HG02610 (cell line): Measurements from ENCODE around the gene IFNAR1.

Experiments
- ATAC-seq: cut with Tn5 transposase; IDR thresholded peaks from one replicate; pipeline ENCODE4 v1.9.1; 2021; ENCODE audit warnings: mild to moderate bottlenecking, moderate library complexity; ENCODE audit not compliant: unreplicated experiment

Gene IFNAR1

GRCh38 chr21:33397717-33398116, 72.9 kb downstream of the IFNAR1 start:
- ATAC-seq, result no peak

DNA sequence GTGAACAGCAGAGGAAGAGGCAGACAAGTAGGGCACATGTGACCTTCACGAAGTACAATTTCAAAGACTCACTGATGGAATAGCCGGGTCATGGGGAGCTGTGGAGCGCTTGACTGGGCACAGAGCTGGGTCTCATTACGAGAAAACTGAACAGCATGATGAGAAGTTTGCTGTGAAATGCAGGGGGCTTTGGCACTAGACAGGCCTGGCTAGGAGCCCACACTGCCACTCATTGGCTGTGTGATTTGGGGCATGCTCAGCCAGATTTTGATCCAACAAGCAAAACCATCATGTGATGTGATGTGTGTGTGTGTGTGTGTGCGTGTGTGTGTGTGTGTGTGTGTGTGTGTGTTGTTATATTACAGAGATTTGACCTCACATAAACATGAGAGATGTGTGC, 73.6 kb downstream of the IFNAR1 start:
- ATAC-seq, result no peak

- no peak for ATAC-seq
These were observed 76.8 kb downstream of the IFNAR1 start for GRCh38 chr21:33401630-33401992.

- no peak for ATAC-seq
These were observed 77.5 kb downstream of the IFNAR1 start for GRCh38 chr21:33402001-33402979.

- ATAC-seq, result no peak
These were observed 78.5 kb downstream of the IFNAR1 start, which contains the start of gene IFNGR2 for GRCh38 chr21:33403128-33403785. IFNGR2 (plus strand) TSS chr21:33403413; CDS start chr21:33403544, 131 bp downstream.

DNA sequence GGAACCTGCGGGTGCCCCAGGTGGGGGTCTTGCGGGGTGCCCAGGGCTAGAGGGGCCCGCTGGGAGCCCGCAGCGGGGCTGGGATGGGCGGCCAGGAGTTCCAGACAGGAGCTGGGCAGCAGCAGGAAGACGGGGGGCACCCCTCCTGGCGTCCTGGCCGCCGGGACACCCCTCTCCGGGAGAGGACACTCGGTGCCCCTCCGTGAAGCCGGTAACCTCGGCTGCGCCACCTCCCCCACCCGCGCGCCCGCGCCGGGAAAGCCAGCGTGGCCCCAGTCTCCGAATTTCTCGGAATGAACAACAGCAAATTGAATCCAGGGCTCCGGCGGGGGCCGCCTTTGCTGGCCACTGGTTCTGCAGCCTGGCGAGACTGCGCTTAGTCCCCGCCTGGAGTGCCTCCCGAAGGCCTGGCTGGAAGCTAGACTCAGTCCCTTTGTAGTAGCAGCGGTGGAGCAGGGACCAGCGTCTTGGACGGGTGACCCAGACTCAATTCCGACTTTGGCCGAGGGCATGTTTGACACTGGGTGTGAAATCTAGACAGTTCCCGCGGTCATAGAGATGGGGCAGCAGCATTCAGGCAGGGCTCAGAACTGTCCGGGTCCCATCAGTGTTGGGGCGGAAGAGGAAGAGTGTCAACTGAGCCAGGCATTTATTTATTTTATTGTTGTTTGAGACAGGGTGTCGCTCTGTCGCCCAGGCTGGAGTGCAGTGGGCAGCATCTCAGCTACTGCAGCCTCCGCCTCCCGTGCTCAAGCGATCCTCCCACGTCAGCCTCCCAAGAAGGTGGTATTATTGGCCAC, 79.2 kb downstream of the IFNAR1 start:
- ATAC-seq, result no peak

DNA sequence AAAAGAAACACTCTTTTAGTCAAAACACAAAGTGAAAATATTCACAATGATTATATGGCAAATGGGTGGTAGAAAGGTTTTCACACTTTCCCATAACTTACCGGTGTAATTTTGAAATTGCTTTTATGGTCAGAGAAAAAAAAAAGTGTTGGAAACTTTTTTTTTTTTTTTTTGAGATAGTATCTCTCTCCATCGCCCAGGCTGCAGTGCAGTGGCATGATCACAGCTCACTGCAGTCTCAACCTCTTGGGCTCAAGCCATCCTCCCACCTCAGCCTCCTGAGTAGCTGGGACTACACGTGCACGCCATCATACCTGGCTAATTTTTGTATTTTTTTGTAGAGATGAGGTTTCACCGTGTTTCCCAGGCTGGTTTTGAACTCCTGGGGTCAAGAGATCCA, 81.7 kb downstream of the IFNAR1 start:
- no peak for ATAC-seq
